ENCODE data around the gene HEY2. TPM values are rescaled to one million over a fixed set of nuclear protein-coding genes. Genes with fewer than 3 reads are reported as not detected.

The HEY2 gene
- total and polyA plus RNA-seq, 2 donors (not counting 3 experiments of a cell fraction or from before 2014, with no cell fraction given), result 0.07 TPM; not detected in 1

- Histone ChIP-seq H3K4me3 (replicated peaks in 1 of 3; ENCODE audit: insufficient read depth in 1 of 3, low read depth in 1 of 3, low read length in 3 of 3) (no peak overlapping the region), H4K20me1 (replicated peaks; ENCODE audit: control insufficient read depth, extremely low read depth, insufficient read depth, low read length) (no peaks in the 10 kb centered on the region), H3K4me1 (ENCODE audit: control insufficient read depth, extremely low read depth, insufficient read depth, low read length) (peaks cover 33% of the 10 kb centered on the region), H3K4me2 (ENCODE audit: insufficient read depth, low read length) (peak overlapping the region; percentile 78), H3K9ac (replicated peaks; ENCODE audit: extremely low read depth, insufficient read depth, low read length) (peak overlapping the region; percentile 68), H2AFZ (ENCODE audit: low read depth, low read length) (no peak overlapping the region), H3K9me1 (replicated peaks; ENCODE audit: control insufficient read depth, extremely low read depth, insufficient read depth, low read length) (no peaks in the 10 kb centered on the region), H3K9me3 (replicated peaks; ENCODE audit: control insufficient read depth, insufficient read depth, low read length) (no peaks in the 10 kb centered on the region), H3K27ac (ENCODE audit: insufficient read depth, low read depth, low read length) (peak overlapping the region; percentile 95), H3K36me3 (ENCODE audit: control insufficient read depth in 2 of 2, extremely low read depth in 1 of 2, insufficient read depth in 2 of 2, low read length in 2 of 2) (peaks cover 0 to 1% of the 10 kb centered on the region in 2 experiments), H3K79me2 (ENCODE audit: control insufficient read depth, insufficient read depth, low read length) (peaks cover 58% of the 10 kb centered on the region), H3K27me3 (ENCODE audit: control insufficient read depth in 2 of 2, insufficient read depth in 2 of 2, low read length in 2 of 2) (no peaks in the 10 kb centered on the region)
- dilution Hi-C loops (cut with MboI; ENCODE audit: extremely low pct_ligation_motif_present, low sequenced_read_pairs), result no loop called here
- no TSS peak for BruUV-seq (replicated peaks)
- TF ChIP-seq EZH2 (IDR thresholded peaks at IDR 0.05; ENCODE audit: borderline replicate concordance, low read depth, low read length, severe bottlenecking), result no peak
- FAIRE-seq (peak; percentile 24), DNase-seq (ENCODE audit: low read depth, low spot score) (no peak)
- ChIA-PET POLR2A (no interaction called here), CTCF (interaction anchor here (0.8 to 1.7 kb wide), 4 partner anchors 10 to 15 kb away, joined by 3 to 7 read pairs (median 4); partner anchors contain the start of gene NCOA7)
- intact Hi-C loops (cut with micrococcal nuclease), result no loop called here
Measured at GRCh38 chr6:125802383-125802782, 53.0 kb downstream of the HEY2 start.

- Histone ChIP-seq H3K9me3 (replicated peaks; ENCODE audit: control insufficient read depth, insufficient read depth, low read length) (no peaks in the 10 kb centered on the region), H3K4me3 (replicated peaks in 1 of 3; ENCODE audit: insufficient read depth in 1 of 3, low read depth in 1 of 3, low read length in 3 of 3) (peak overlapping the region in 1 of 3 experiments; percentile 20), H2AFZ (ENCODE audit: low read depth, low read length) (no peak overlapping the region), H3K27me3 (ENCODE audit: control insufficient read depth in 2 of 2, insufficient read depth in 2 of 2, low read length in 2 of 2) (no peaks in the 10 kb centered on the region), H3K27ac (ENCODE audit: insufficient read depth, low read depth, low read length) (peak overlapping the region; percentile 95), H4K20me1 (replicated peaks; ENCODE audit: control insufficient read depth, extremely low read depth, insufficient read depth, low read length) (no peaks in the 10 kb centered on the region), H3K4me1 (ENCODE audit: control insufficient read depth, extremely low read depth, insufficient read depth, low read length) (peaks cover 33% of the 10 kb centered on the region), H3K79me2 (ENCODE audit: control insufficient read depth, insufficient read depth, low read length) (peaks cover 58% of the 10 kb centered on the region), H3K9me1 (replicated peaks; ENCODE audit: control insufficient read depth, extremely low read depth, insufficient read depth, low read length) (no peaks in the 10 kb centered on the region), H3K4me2 (ENCODE audit: insufficient read depth, low read length) (peak overlapping the region; percentile 78), H3K9ac (replicated peaks; ENCODE audit: extremely low read depth, insufficient read depth, low read length) (peak overlapping the region; percentile 68), H3K36me3 (ENCODE audit: control insufficient read depth in 2 of 2, extremely low read depth in 1 of 2, insufficient read depth in 2 of 2, low read length in 2 of 2) (peaks cover 0 to 2% of the 10 kb centered on the region in 2 experiments)
- intact Hi-C loops (cut with micrococcal nuclease) (loop anchor here (1.0 kb wide), 3 partner anchors 9 to 19 kb away; no protein-coding TSS in a partner anchor), dilution Hi-C loops (cut with MboI; ENCODE audit: extremely low pct_ligation_motif_present, low sequenced_read_pairs) (no loop called here)
- DNase-seq (ENCODE audit: low read depth, low spot score) (peak; percentile 96), FAIRE-seq (peak; percentile 88)
- ChIA-PET POLR2A (no interaction called here), CTCF (interaction anchor here (0.8 to 1.6 kb wide), 2 partner anchors 10 to 13 kb away, joined by 3 to 4 read pairs; partner anchors contain the start of gene NCOA7)
- TF ChIP-seq POLR2AphosphoS5 (IDR thresholded peaks at IDR 0.05; ENCODE audit: insufficient read depth, low read depth, low read length), result peak; percentile 75
- TF ChIP-seq FOS (IDR thresholded peaks at IDR 0.05; ENCODE audit: borderline replicate concordance, insufficient read depth, low read length), result peak; percentile 66
- peak; percentile 91 for TF ChIP-seq JUN (IDR thresholded peaks at IDR 0.05; ENCODE audit: borderline replicate concordance, insufficient read depth, insufficient read length, low read depth)
- TF ChIP-seq CTCF (IDR thresholded peaks at IDR 0.05; ENCODE audit: extremely low read depth in 1 of 2, insufficient read depth in 1 of 2, low read depth in 1 of 2, low read length in 2 of 2), result no peak
- peak; percentile 92 for TF ChIP-seq GATA2 (IDR thresholded peaks at IDR 0.05; ENCODE audit: insufficient read depth, insufficient read length, low read depth, low read length)
- BruUV-seq (replicated peaks), result TSS peak; percentile 34
Measured at GRCh38 chr6:125802943-125803377, 53.5 kb downstream of the HEY2 start.

Data from endothelial cell of umbilical vein (primary cell).